GM21381 (cell line): ENCODE data around the gene PLXNA3.

ENCODE experiments used
- ATAC-seq: cut with Tn5 transposase; IDR thresholded peaks from one replicate; pipeline ENCODE4 v1.9.1; 2021; ENCODE audit warnings: mild to moderate bottlenecking, moderate library complexity; ENCODE audit not compliant: unreplicated experiment

Gene PLXNA3

DNA sequence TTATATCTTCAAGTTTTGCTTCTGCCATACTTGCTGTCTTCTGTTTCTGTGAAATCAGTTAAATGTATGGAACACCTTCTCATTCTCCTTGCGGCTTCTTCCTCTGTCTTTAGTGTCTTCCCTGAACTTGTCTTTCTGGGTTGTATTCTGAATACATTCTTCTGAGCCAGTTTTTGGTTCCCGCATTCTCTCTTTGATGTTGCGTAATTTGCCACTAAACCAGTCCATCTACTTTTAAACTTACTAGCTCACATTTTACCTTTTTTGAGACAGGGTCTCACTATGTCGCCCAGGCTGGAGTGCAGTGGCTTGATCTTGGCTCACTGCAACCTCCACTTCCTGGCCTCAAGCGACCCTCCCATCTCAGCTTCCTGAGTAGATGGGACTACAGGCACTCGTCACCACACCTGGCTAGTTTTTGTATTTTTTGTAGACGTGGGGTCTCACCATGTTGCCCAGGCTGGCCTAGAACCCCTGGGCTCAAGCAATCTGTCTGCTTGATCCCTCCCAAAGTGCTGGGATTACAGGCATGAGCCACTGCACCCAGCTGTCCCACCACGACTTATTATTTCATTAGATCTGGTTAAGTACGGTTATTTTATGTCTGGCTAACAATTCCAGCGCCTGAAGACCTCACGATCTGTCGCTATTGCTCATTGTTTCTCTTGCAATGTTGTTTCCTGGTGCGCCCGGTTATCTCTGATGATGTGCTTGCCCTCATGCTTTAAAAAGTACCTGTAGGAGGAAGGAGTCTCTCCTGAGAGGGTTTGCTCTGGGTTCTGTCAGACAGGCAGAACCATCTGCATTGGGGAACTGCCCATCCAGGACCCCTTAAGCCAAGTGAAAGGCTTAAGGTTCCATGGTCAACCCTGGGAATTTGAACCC lies 67.8 kb downstream of the PLXNA3 start:
- no peak for ATAC-seq

DNA sequence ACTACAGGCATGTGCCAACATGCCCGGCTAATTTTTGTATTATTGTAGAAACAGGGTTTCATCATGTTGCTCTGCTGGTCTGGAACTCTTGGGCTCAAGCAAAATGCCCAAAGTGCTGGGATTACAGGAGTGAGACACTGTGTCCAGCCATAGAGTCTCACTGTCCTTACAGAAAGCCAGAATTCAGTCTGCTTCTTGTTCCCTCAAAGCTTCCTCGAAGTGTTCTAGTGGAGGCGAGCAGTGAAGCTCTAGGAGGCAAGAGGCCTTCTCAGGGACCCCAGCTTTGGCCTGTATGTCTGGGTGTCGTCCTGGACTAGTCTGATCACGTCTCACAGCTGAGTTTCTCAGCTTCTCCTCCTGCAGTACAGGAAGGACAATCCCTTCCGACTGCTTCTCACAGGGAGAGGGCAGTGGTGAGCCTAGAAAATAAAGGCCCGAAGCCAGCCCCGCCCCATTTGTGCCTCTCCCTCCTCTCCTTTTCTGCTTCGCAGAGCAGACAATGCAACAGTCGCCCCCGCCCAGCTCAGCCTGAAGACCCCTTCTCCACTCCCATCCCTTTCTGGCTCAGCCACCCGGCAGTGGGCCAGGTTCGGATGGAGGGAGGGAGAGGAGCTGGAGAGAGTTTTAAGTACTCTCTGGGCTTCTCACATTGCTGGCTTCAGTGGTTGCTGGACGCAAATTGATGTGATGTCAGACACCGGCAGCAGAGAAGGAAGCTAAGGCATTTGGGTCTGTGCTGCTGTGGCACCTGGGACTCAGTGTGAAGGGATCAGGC lies 69.0 kb downstream of the PLXNA3 start:
- no peak for ATAC-seq
